Measurements from ENCODE around the gene ESRRB.

The ESRRB gene

DNA sequence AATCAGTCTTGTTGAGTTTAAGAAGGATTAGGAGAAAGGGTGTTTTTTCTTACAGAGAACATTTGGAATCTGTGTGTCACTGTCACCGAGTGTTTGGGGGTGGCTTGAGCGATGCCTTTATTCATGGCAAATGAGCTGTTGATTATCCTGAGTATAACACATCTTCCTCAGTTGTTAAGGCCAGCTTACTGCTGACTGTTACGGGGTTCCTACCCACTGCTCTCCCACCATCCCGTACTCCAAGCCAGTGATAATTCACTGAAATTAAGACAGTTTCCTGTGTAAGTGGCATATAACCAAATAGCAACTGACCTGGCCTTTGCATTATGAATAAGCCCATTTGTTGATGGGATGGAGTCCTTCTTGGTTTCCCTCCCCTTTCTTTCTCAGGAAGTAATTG, 9.5 kb downstream of the ESRRB start:
- TF ChIP-seq, protein P1, sequence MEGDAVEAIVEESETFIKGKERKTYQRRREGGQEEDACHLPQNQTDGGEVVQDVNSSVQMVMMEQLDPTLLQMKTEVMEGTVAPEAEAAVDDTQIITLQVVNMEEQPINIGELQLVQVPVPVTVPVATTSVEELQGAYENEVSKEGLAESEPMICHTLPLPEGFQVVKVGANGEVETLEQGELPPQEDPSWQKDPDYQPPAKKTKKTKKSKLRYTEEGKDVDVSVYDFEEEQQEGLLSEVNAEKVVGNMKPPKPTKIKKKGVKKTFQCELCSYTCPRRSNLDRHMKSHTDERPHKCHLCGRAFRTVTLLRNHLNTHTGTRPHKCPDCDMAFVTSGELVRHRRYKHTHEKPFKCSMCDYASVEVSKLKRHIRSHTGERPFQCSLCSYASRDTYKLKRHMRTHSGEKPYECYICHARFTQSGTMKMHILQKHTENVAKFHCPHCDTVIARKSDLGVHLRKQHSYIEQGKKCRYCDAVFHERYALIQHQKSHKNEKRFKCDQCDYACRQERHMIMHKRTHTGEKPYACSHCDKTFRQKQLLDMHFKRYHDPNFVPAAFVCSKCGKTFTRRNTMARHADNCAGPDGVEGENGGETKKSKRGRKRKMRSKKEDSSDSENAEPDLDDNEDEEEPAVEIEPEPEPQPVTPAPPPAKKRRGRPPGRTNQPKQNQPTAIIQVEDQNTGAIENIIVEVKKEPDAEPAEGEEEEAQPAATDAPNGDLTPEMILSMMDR (IDR thresholded peaks at IDR 0.05): no peak
- Histone ChIP-seq H3K4me1 (ENCODE audit: control insufficient read depth in 1 of 2, insufficient read depth in 1 of 2, low read depth in 1 of 2, low read length in 1 of 2) (no peaks in the 10 kb centered on the region), H3K4me3 (ENCODE audit: low read depth in 1 of 2, low read length in 1 of 2) (no peak overlapping the region), H3K27me3 (peaks cover 88% of the 10 kb centered on the region), H3K9me3 (no peaks in the 10 kb centered on the region), H3K27ac (no peak overlapping the region), H3K36me3 (no peaks in the 10 kb centered on the region)

DNA sequence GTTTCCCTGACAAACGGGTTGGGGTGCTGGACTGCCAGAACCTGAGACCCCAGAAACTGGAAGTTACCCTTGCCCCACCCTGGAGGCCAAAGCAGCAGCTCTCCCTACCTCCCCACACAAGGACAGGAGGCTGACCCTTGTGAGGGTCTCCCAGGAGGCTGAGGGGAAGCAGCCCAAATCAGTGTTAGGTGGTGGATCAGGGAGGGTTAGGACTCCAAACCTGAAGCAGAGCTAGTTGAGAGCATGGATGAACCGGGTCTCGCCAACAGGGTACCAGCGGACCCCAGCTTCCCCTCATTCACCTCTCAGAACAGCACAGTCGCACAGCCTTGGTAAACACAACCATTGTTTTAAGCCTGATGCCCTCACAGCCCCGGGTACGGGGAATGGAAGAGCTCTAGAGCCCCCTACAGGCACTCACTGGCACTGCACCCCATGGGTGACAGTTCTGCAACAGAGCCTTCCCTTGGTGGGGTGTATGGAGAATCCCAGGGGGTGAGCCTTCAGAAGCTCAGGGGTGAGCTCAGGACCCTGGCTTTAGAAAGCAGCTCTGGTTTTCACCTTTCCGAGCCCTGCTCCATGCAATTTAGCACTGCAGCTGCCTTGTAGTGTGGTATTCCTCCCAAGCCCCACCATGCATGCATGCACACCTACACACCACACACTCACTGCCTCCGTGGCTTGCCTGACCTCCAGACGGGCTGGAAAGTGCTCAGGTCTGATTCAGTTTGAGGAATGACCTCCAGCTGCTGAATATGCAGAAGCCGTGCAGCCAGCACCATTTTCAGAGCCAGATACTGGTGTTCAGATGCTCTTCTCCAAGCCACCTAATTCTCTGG, 11.2 kb downstream of the ESRRB start:
- Histone ChIP-seq H3K36me3 (no peaks in the 10 kb centered on the region), H3K9me3 (no peaks in the 10 kb centered on the region), H3K27me3 (peaks cover 71% of the 10 kb centered on the region), H3K4me3 (ENCODE audit: low read depth in 1 of 2, low read length in 1 of 2) (no peak overlapping the region), H3K27ac (no peak overlapping the region), H3K4me1 (ENCODE audit: control insufficient read depth in 1 of 2, insufficient read depth in 1 of 2, low read depth in 1 of 2, low read length in 1 of 2) (no peaks in the 10 kb centered on the region)
- TF ChIP-seq, protein P1 (IDR thresholded peaks at IDR 0.05): peak; percentile 76

DNA sequence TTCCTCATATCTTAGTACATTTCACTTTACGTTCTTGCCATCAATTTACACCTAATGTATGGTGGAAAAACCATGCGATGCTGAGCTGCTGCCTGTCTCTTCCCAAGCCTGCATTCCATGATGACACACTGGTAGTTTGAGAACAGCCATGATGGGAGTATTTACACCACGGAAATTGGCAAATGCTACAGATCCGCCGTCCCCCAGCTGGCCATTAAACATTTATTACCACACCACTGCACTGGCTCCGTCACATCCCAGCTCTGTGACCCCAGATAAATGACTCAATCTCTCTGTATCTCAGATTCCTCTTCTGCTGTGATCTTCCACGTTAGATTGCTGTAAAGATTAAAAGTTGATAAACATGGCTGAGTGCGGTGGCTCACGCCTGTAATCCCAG, 13.9 kb downstream of the ESRRB start:
- TF ChIP-seq, protein P1 (IDR thresholded peaks at IDR 0.05): no peak
- H3K4me1 ChIP-seq (ENCODE audit: control insufficient read depth in 1 of 2, insufficient read depth in 1 of 2, low read depth in 1 of 2, low read length in 1 of 2): no peaks in the 10 kb centered on the region
- H3K27ac ChIP-seq: no peak overlapping the region
- peaks cover 44% of the 10 kb centered on the region for H3K27me3 ChIP-seq
- H3K9me3 ChIP-seq: no peaks in the 10 kb centered on the region
- H3K36me3 ChIP-seq: no peaks in the 10 kb centered on the region
- H3K4me3 ChIP-seq (ENCODE audit: low read depth in 1 of 2, low read length in 1 of 2): no peak overlapping the region

DNA sequence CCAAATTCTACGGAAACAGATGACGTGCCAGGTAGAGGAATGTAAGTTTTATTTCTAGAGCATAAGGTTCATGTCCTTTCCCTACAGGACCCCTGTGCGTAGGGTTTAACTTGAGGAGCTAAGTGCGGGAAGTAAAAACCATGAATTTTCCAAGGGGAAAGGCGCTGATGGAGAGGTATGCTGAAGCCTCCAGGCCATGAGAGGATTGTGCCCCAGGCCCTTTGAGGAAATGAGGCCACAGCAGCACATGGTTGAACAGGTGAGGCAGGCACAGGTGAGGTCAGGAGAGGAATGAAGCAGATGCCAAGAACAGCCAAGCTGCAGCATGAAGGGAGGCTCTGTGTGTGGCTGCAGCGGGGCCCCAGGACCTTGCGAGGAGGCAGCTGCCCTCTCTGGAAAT, 14.7 kb downstream of the ESRRB start:
- Histone ChIP-seq H3K27ac (no peak overlapping the region), H3K9me3 (no peaks in the 10 kb centered on the region), H3K4me1 (ENCODE audit: control insufficient read depth in 1 of 2, insufficient read depth in 1 of 2, low read depth in 1 of 2, low read length in 1 of 2) (no peaks in the 10 kb centered on the region), H3K4me3 (ENCODE audit: low read depth in 1 of 2, low read length in 1 of 2) (no peak overlapping the region), H3K36me3 (no peaks in the 10 kb centered on the region), H3K27me3 (peaks cover 37% of the 10 kb centered on the region)
- TF ChIP-seq, protein P1 (IDR thresholded peaks at IDR 0.05): no peak

DNA sequence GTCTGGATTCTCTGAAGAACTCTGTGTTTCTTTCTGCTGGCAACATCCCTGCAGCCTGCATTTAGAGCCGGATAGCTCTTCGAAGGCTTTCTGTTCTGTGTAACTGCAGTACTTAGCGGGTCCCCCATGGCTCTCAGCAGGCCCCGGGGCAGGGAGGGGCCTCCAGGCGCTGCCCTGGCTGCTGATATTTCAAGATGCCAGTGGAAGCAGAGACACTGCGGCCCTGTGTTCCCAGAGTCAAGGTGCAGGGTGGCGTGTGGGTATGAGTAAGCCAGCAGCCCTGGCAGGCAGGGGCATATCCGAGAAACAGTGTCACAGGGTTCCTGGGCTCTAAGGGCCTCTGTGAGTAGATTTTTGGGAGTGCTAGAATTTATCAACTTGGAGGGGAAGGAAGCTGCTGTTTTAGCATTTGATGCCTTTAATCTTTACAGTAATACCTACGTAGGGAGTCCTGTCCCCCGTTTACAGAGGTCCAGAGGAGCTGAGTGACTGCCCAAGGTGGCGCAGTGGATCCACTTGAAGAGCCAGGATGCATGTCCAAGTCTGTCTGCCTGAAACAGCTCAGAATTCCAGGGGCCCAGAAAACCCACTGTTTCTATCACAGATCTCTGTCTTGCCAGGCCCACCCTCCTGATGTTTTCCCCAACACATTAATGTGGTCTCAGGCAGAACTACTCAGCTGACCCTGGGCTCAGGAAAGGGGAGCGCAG, 16.2 kb downstream of the ESRRB start:
- Histone ChIP-seq H3K4me3 (ENCODE audit: low read depth in 1 of 2, low read length in 1 of 2) (no peak overlapping the region), H3K36me3 (no peaks in the 10 kb centered on the region), H3K27ac (no peak overlapping the region), H3K4me1 (ENCODE audit: control insufficient read depth in 1 of 2, insufficient read depth in 1 of 2, low read depth in 1 of 2, low read length in 1 of 2) (no peaks in the 10 kb centered on the region), H3K9me3 (no peaks in the 10 kb centered on the region), H3K27me3 (peaks cover 27% of the 10 kb centered on the region)
- TF ChIP-seq, protein P1 (IDR thresholded peaks at IDR 0.05): no peak
